Endothelial cell of umbilical vein (primary cell): Measurements from ENCODE around the gene MOAP1. TPM values are rescaled to one million over a fixed set of nuclear protein-coding genes. Genes with fewer than 3 reads are reported as not detected.

Experiments
- BruUV-seq: library from RNA; stranded (reverse); fragments of 400-500 nt; replicated peaks from 2 replicates; lab custom pipeline; 2021; lab: Mats Ljungman, UMichigan
- CTCF ChIA-PET: fragments of 300-600, 350-600 bp; sonication (Branson Sonifier 250); formaldehyde crosslinking; loops from one replicate; lab custom pipeline; 2021; ENCODE audit warnings: antibody characterized with exemption, inconsistent platforms; lab: Charles Lee
- POLR2A ChIA-PET: fragments of 300-600, 350-600 bp; sonication (Branson Sonifier 250); formaldehyde crosslinking; loops from one replicate; lab custom pipeline; 2021; ENCODE audit warnings: antibody characterized with exemption, inconsistent platforms; lab: Charles Lee
- DNase-seq: peaks from one replicate; pipeline ENCODE4 v3.0.0-alpha.2; 2011; ENCODE audit warnings: low read depth, low spot score
- FAIRE-seq: peaks from 2 replicates; lab custom pipeline; 2011; peaks lifted over from hg19 to GRCh38; lab: Jason Lieb, UNC
- H2AFZ ChIP-seq: 2 replicates; pipeline ENCODE4 v1.6.0; 2012; ENCODE audit warnings: low read depth, low read length, control low read depth, inconsistent platforms
- H3K27ac ChIP-seq: 2 replicates; pipeline ENCODE4 v1.5.1; 2011; ENCODE audit warnings: low read depth, mild to moderate bottlenecking, control low read depth, low read length, moderate library complexity; ENCODE audit not compliant: insufficient read depth
- H3K27me3 ChIP-seq, 2 experiments: 2 replicates each; pipeline versions ENCODE4 v1.6.0 to v1.6.1; 2011; ENCODE audit warnings: low read length in 2 of 2, mixed read lengths in 1 of 2; ENCODE audit not compliant: control insufficient read depth in 2 of 2, insufficient read depth in 2 of 2
- H3K36me3 ChIP-seq, 2 experiments: 2 replicates in 1 of 2; 3 replicates in 1 of 2; pipeline ENCODE4 v1.5.1; 2011; ENCODE audit warnings: low read length in 2 of 2, mild to moderate bottlenecking in 1 of 2, moderate library complexity in 1 of 2; ENCODE audit not compliant: control insufficient read depth in 2 of 2, insufficient read depth in 2 of 2; ENCODE audit errors: extremely low read depth in 1 of 2
- H3K4me1 ChIP-seq: 3 replicates; pipeline ENCODE4 v1.5.1; 2011; ENCODE audit warnings: mild to moderate bottlenecking, low read length; ENCODE audit not compliant: control insufficient read depth, insufficient read depth; ENCODE audit errors: extremely low read depth
- H3K4me2 ChIP-seq: 2 replicates; pipeline ENCODE4 v1.6.1; 2011; ENCODE audit warnings: low read length, control low read depth, mixed read lengths; ENCODE audit not compliant: insufficient read depth
- H3K4me3 ChIP-seq, 3 experiments: fragments of 200-600 bp in 1 of 3; sonication (generic), shearing (Covaris generic) in 1 of 3; replicated peaks in 1 of 3; 2 replicates each; pipeline ENCODE4 v1.5.1; 2011 to 2016; ENCODE audit warnings: control low read depth in 3 of 3, low read length in 3 of 3, mild to moderate bottlenecking in 2 of 3, inconsistent platforms in 1 of 3, low read depth in 1 of 3, moderate library complexity in 1 of 3; ENCODE audit not compliant: insufficient read depth in 1 of 3
- H3K79me2 ChIP-seq: 2 replicates; pipeline ENCODE4 v1.6.0; 2012; ENCODE audit warnings: low read length, inconsistent platforms; ENCODE audit not compliant: control insufficient read depth, insufficient read depth
- H3K9ac ChIP-seq: replicated peaks from 2 replicates; pipeline ENCODE3; 2011; ENCODE audit warnings: low read length, control low read depth; ENCODE audit not compliant: insufficient read depth; ENCODE audit errors: extremely low read depth
- H3K9me1 ChIP-seq: replicated peaks from 3 replicates; pipeline ENCODE4 v1.6.0; 2011; ENCODE audit warnings: mild to moderate bottlenecking, low read length; ENCODE audit not compliant: control insufficient read depth, insufficient read depth; ENCODE audit errors: extremely low read depth
- H3K9me3 ChIP-seq: replicated peaks from 2 replicates; pipeline ENCODE4 v1.5.1; 2012; ENCODE audit warnings: low read length, inconsistent platforms; ENCODE audit not compliant: control insufficient read depth, insufficient read depth
- H4K20me1 ChIP-seq: replicated peaks from 2 replicates; pipeline ENCODE3; 2011; ENCODE audit warnings: mild to moderate bottlenecking, low read length; ENCODE audit not compliant: control insufficient read depth, insufficient read depth; ENCODE audit errors: extremely low read depth
- CTCF ChIP-seq, 2 donors: IDR thresholded peaks; 1 replicate in 1 of 2; 2 replicates in 1 of 2; pipeline ENCODE4 v1.5.1; 2011; ENCODE audit warnings: low read length in 2 of 2, mild to moderate bottlenecking in 2 of 2, moderate library complexity in 2 of 2, control low read depth in 1 of 2, inconsistent platforms in 1 of 2, low read depth in 1 of 2; ENCODE audit not compliant: insufficient read depth in 1 of 2; ENCODE audit errors: extremely low read depth in 1 of 2
- EZH2 ChIP-seq: IDR thresholded peaks from 2 replicates; pipeline ENCODE4 v1.6.1; 2012; ENCODE audit warnings: borderline replicate concordance, low read depth, mild to moderate bottlenecking, moderate library complexity, low read length, inconsistent platforms; ENCODE audit not compliant: severe bottlenecking
- FOS ChIP-seq: IDR thresholded peaks from 2 replicates; pipeline ENCODE4 v1.6.1; 2011; ENCODE audit warnings: mild to moderate bottlenecking, low read length, moderate library complexity, borderline replicate concordance; ENCODE audit not compliant: insufficient read depth
- GATA2 ChIP-seq: IDR thresholded peaks from 2 replicates; pipeline ENCODE4 v1.7.0; 2011; ENCODE audit warnings: low read depth, mild to moderate bottlenecking, moderate library complexity, mixed read lengths, low read length; ENCODE audit not compliant: insufficient read length, insufficient read depth
- JUN ChIP-seq: IDR thresholded peaks from 2 replicates; pipeline ENCODE4 v1.6.1; 2011; ENCODE audit warnings: borderline replicate concordance, low read depth; ENCODE audit not compliant: insufficient read length, insufficient read depth
- MAX ChIP-seq: IDR thresholded peaks from 2 replicates; pipeline ENCODE4 v1.6.1; 2011; ENCODE audit not compliant: insufficient read depth, insufficient read length
- MYC ChIP-seq: IDR thresholded peaks from one replicate; pipeline ENCODE4 v1.6.1; 2011; ENCODE audit warnings: mild to moderate bottlenecking, low read depth, low read length
- POLR2A ChIP-seq: IDR thresholded peaks from 2 replicates; pipeline ENCODE4 v1.6.1; 2012; ENCODE audit warnings: low read depth, mild to moderate bottlenecking, control low read depth, low read length
- POLR2AphosphoS5 ChIP-seq: IDR thresholded peaks from 2 replicates; pipeline ENCODE4 v1.6.1; 2012; ENCODE audit warnings: low read depth, mild to moderate bottlenecking, control low read depth, low read length, moderate library complexity; ENCODE audit not compliant: insufficient read depth
- dilution Hi-C: fragments of 300-500 bp; cut with MboI; formaldehyde crosslinking; loops from one replicate; pipeline ENCODE4 v1.15.0; 2019; ENCODE audit warnings: low sequenced_read_pairs; ENCODE audit not compliant: extremely low pct_ligation_motif_present
- intact Hi-C: fragments of 100-400 bp; cut with micrococcal nuclease; formaldehyde crosslinking; loops from one replicate; pipeline ENCODE4 v1.10.0; 2022
- polyA plus RNA-seq, 4 experiments: library from polyadenylated mRNA; depleted of rRNA in 3 of 4; stranded (reverse) in 3 of 4; unstranded in 1 of 4; fragments of >200 nt; gene quantifications; 2 replicates each; pipeline versions ENCODE4 v1.2.1 to v1.2.3, GENCODE V29; 2011 to 2012; ENCODE audit warnings: missing spikeins in 1 of 4
- total RNA-seq: library from RNA; stranded (reverse); gene quantifications from 2 replicates; pipeline ENCODE4 v1.2.3, GENCODE V29; 2021

MOAP1 gene
- total and polyA plus RNA-seq, 2 donors (not counting 3 experiments of a cell fraction or from before 2014, with no cell fraction given): 15.0 to 21.0 TPM

GRCh38 chr14:93163564-93163963 lies 21.1 kb downstream of the MOAP1 start:
- no peak for DNase-seq
- ChIA-PET CTCF (interaction anchor here (0.9 to 2.1 kb wide), 4 partner anchors 14 to 477 kb away, joined by 3 to 6 read pairs (median 5); no protein-coding TSS in a partner anchor), POLR2A (no interaction called here)
- Histone ChIP-seq H3K79me2 (no peaks in the 10 kb centered on the region), H4K20me1 (no peaks in the 10 kb centered on the region), H3K4me1 (no peaks in the 10 kb centered on the region), H3K4me2 (no peak overlapping the region), H3K9ac (no peak overlapping the region), H3K9me3 (no peaks in the 10 kb centered on the region), H3K9me1 (no peaks in the 10 kb centered on the region), H2AFZ (no peak overlapping the region), H3K27me3 (no peaks in the 10 kb centered on the region), H3K36me3 (no peaks in the 10 kb centered on the region), H3K27ac (no peak overlapping the region), H3K4me3 (no peak overlapping the region)
- TF ChIP-seq FOS: no peak
- intact Hi-C loops: no loop called here
- dilution Hi-C loops: no loop called here
- FAIRE-seq: no peak
- no TSS peak for BruUV-seq

- no peak overlapping the region for H3K27ac ChIP-seq
- FAIRE-seq: no peak
- H3K9me3 ChIP-seq: no peaks in the 10 kb centered on the region
- DNase-seq: no peak
- H3K4me3 ChIP-seq: no peak overlapping the region
- no peaks in the 10 kb centered on the region for H3K36me3 ChIP-seq
- TF ChIP-seq GATA2: no peak
- TF ChIP-seq POLR2A: no peak
- no peak for TF ChIP-seq FOS
- TF ChIP-seq EZH2: no peak
- TF ChIP-seq MYC: no peak
- TF ChIP-seq POLR2AphosphoS5: no peak
- TF ChIP-seq JUN: no peak
- TF ChIP-seq MAX: no peak
- no peak for TF ChIP-seq CTCF (IDR thresholded peaks at IDR 0.05; ENCODE audit: extremely low read depth in 1 of 2, insufficient read depth in 1 of 2, low read depth in 1 of 2, low read length in 2 of 2)
- dilution Hi-C loops: no loop called here
- no peaks in the 10 kb centered on the region for H3K9me1 ChIP-seq
- no peak overlapping the region for H3K4me2 ChIP-seq
- H3K79me2 ChIP-seq: no peaks in the 10 kb centered on the region
- H4K20me1 ChIP-seq: no peaks in the 10 kb centered on the region
- H2AFZ ChIP-seq: no peak overlapping the region
- no TSS peak for BruUV-seq
- no peaks in the 10 kb centered on the region for H3K27me3 ChIP-seq
- intact Hi-C loops: no loop called here
- ChIA-PET POLR2A (no interaction called here), CTCF (interaction anchor here (1.5 to 1.7 kb wide), 3 partner anchors 29 to 209 kb away, joined by 7 to 11 read pairs (median 8); no protein-coding TSS in a partner anchor)
- no peaks in the 10 kb centered on the region for H3K4me1 ChIP-seq
- no peak overlapping the region for H3K9ac ChIP-seq
These were observed 23.2 kb downstream of the MOAP1 start for GRCh38 chr14:93161411-93161940.
